Measurements from ENCODE around the gene GOLGB1.

Gene GOLGB1

GRCh38 chr3:121662742-121663141 lies 86.8 kb downstream of the GOLGB1 start:
- no peaks in the 10 kb centered on the region for H3K9me3 ChIP-seq (ENCODE audit: insufficient read depth, low read length)
- H3K36me3 ChIP-seq (replicated peaks; ENCODE audit: low read depth, low read length): peaks cover 38% of the 10 kb centered on the region
- TF ChIP-seq EZH2phosphoT487 (IDR thresholded peaks at IDR 0.05; ENCODE audit: low read depth) (no peak), CTCF (IDR thresholded peaks at IDR 0.05; ENCODE audit: low read depth, low read length) (no peak)
- peaks cover 17% of the 10 kb centered on the region for H3K4me1 ChIP-seq (ENCODE audit: low read length)
- no peak overlapping the region for H3K4me2 ChIP-seq (ENCODE audit: low read length)
- H2AFZ ChIP-seq (ENCODE audit: low read depth, low read length): no peak overlapping the region
- no peak overlapping the region for H3K27ac ChIP-seq (ENCODE audit: low read length)
- peaks cover 29% of the 10 kb centered on the region for H3K79me2 ChIP-seq (ENCODE audit: low read length)
- H4K20me1 ChIP-seq (ENCODE audit: insufficient read depth, low read length): no peaks in the 10 kb centered on the region
- no peak overlapping the region for H3K9ac ChIP-seq (ENCODE audit: low read length)
- no peaks in the 10 kb centered on the region for H3K27me3 ChIP-seq (ENCODE audit: low read depth, low read length)
- H3K4me3 ChIP-seq (ENCODE audit: low read length): no peak overlapping the region

GRCh38 chr3:121661376-121661775 lies 88.2 kb downstream of the GOLGB1 start:
- peaks cover 17% of the 10 kb centered on the region for H3K4me1 ChIP-seq (ENCODE audit: low read length)
- H3K27ac ChIP-seq (ENCODE audit: low read length): peak overlapping the region; percentile 92
- no peaks in the 10 kb centered on the region for H4K20me1 ChIP-seq (ENCODE audit: insufficient read depth, low read length)
- peak overlapping the region; percentile 89; the same call in 1 of the 2 replicates for H3K9ac ChIP-seq (ENCODE audit: low read length)
- peaks cover 37% of the 10 kb centered on the region for H3K79me2 ChIP-seq (ENCODE audit: low read length)
- no peaks in the 10 kb centered on the region for H3K9me3 ChIP-seq (ENCODE audit: insufficient read depth, low read length)
- peaks cover 35% of the 10 kb centered on the region for H3K36me3 ChIP-seq (replicated peaks; ENCODE audit: low read depth, low read length)
- peak overlapping the region; percentile 89; the same call in 1 of the 2 replicates for H3K4me3 ChIP-seq (ENCODE audit: low read length)
- TF ChIP-seq EZH2phosphoT487 (IDR thresholded peaks at IDR 0.05; ENCODE audit: low read depth): no peak
- no peak for TF ChIP-seq CTCF (IDR thresholded peaks at IDR 0.05; ENCODE audit: low read depth, low read length)
- H2AFZ ChIP-seq (ENCODE audit: low read depth, low read length): peak overlapping the region; percentile 48; the same call in 1 of the 2 replicates
- H3K4me2 ChIP-seq (ENCODE audit: low read length): peak overlapping the region; percentile 79
- no peaks in the 10 kb centered on the region for H3K27me3 ChIP-seq (ENCODE audit: low read depth, low read length)

GRCh38 chr3:121660356-121661171 lies 89.0 kb downstream of the GOLGB1 start, which contains the start of gene HCLS1:
Gene HCLS1 (minus strand): TSS chr3:121660903. CDS start chr3:121658347, 2,556 bp downstream.
- Histone ChIP-seq H3K79me2 (ENCODE audit: low read length) (peaks cover 37% of the 10 kb centered on the region), H3K27ac (ENCODE audit: low read length) (peak within 1 kb of the TSS; percentile 92), H2AFZ (ENCODE audit: low read depth, low read length) (peak within 1 kb of the TSS; percentile 48; the same call in 1 of the 2 replicates), H3K4me1 (ENCODE audit: low read length) (peaks cover 17% of the 10 kb centered on the region), H3K4me3 (ENCODE audit: low read length) (peak within 1 kb of the TSS; percentile 89), H3K9ac (ENCODE audit: low read length) (peak within 1 kb of the TSS; percentile 89), H4K20me1 (ENCODE audit: insufficient read depth, low read length) (no peaks in the 10 kb centered on the region), H3K9me3 (ENCODE audit: insufficient read depth, low read length) (no peaks in the 10 kb centered on the region), H3K27me3 (ENCODE audit: low read depth, low read length) (no peaks in the 10 kb centered on the region), H3K36me3 (replicated peaks; ENCODE audit: low read depth, low read length) (peaks cover 37% of the 10 kb centered on the region), H3K4me2 (ENCODE audit: low read length) (peak within 1 kb of the TSS; percentile 79)
- TF ChIP-seq CTCF (IDR thresholded peaks at IDR 0.05; ENCODE audit: low read depth, low read length): no peak
- no peak for TF ChIP-seq EZH2phosphoT487 (IDR thresholded peaks at IDR 0.05; ENCODE audit: low read depth)

GRCh38 chr3:121659586-121659985 lies 90.0 kb downstream of the GOLGB1 start:
- peak overlapping the region; percentile 79 for H3K4me2 ChIP-seq (ENCODE audit: low read length)
- H3K79me2 ChIP-seq (ENCODE audit: low read length): peaks cover 37% of the 10 kb centered on the region
- peaks cover 44% of the 10 kb centered on the region for H3K36me3 ChIP-seq (replicated peaks; ENCODE audit: low read depth, low read length)
- no peaks in the 10 kb centered on the region for H4K20me1 ChIP-seq (ENCODE audit: insufficient read depth, low read length)
- TF ChIP-seq EZH2phosphoT487 (IDR thresholded peaks at IDR 0.05; ENCODE audit: low read depth): no peak
- no peak for TF ChIP-seq CTCF (IDR thresholded peaks at IDR 0.05; ENCODE audit: low read depth, low read length)
- H3K27ac ChIP-seq (ENCODE audit: low read length): peak overlapping the region; percentile 92
- H3K4me3 ChIP-seq (ENCODE audit: low read length): peak overlapping the region; percentile 89
- no peak overlapping the region for H2AFZ ChIP-seq (ENCODE audit: low read depth, low read length)
- no peaks in the 10 kb centered on the region for H3K27me3 ChIP-seq (ENCODE audit: low read depth, low read length)
- H3K4me1 ChIP-seq (ENCODE audit: low read length): peaks cover 26% of the 10 kb centered on the region
- H3K9ac ChIP-seq (ENCODE audit: low read length): peak overlapping the region; percentile 89
- H3K9me3 ChIP-seq (ENCODE audit: insufficient read depth, low read length): no peaks in the 10 kb centered on the region
